ENCODE results near the gene MIDN.

MIDN gene

GRCh38 chr19:1259206-1259875, 11.0 kb downstream of the MIDN start:
- peak; percentile 27 to 62 for DNase-seq

GRCh38 chr19:1259876-1260748, 11.7 kb downstream of the MIDN start:
- DNase-seq: no peak

GRCh38 chr19:1260749-1261537, 12.6 kb downstream of the MIDN start:
- DNase-seq: peak; percentile 71 to 93

GRCh38 chr19:1261538-1261797, 13.1 kb downstream of the MIDN start:
- DNase-seq: no peak

GRCh38 chr19:1261798-1262622, 13.6 kb downstream of the MIDN start:
- DNase-seq: peak in 1 of 2 experiments; percentile 45

- DNase-seq: no peak
These were observed 14.3 kb downstream of the MIDN start for GRCh38 chr19:1262623-1263123.

- no peak for DNase-seq
These were observed 14.8 kb downstream of the MIDN start for GRCh38 chr19:1263188-1263587.

- no peak for DNase-seq
These were observed 16.6 kb downstream of the MIDN start for GRCh38 chr19:1264801-1265614.

GRCh38 chr19:1265615-1266128, 17.3 kb downstream of the MIDN start:
- DNase-seq: no peak

- peak in 1 of 2 experiments; percentile 74 for DNase-seq
These were observed 17.9 kb downstream of the MIDN start for GRCh38 chr19:1266129-1266915.

GRCh38 chr19:1266916-1267476, 18.6 kb downstream of the MIDN start:
- peak in 1 of 2 experiments; percentile 73 for DNase-seq

GRCh38 chr19:1267477-1268225, 19.3 kb downstream of the MIDN start:
- DNase-seq: no peak

GRCh38 chr19:1268226-1269064, 20.1 kb downstream of the MIDN start:
- DNase-seq: no peak

- DNase-seq: peak; percentile 84 to 98
These were observed 20.7 kb downstream of the MIDN start, which contains the start of gene CIRBP for GRCh38 chr19:1269065-1269477. TSS of gene CIRBP (plus strand) at chr19:1269332. CDS start at chr19:1270934, 1,602 bp downstream.

- peak in 1 of 2 experiments; percentile 78 for DNase-seq
These were observed 21.3 kb downstream of the MIDN start for GRCh38 chr19:1269478-1270212.

- no peak for DNase-seq
These were observed 21.9 kb downstream of the MIDN start for GRCh38 chr19:1270213-1270853.
